SHP77 (cell line): ENCODE data around the gene CAPNS2.
"Not testable (repeated sequence)": the region's sequence is repeated elsewhere in the genome, so short reads cannot be mapped to it uniquely, and the experiment has no call there.

Experiments used
- DNase-seq, 2 experiments: peaks; one replicate each; lab custom pipeline; 2025; lab: John Stamatoyannopoulos, UW

The CAPNS2 gene

GRCh38 chr16:55568207-55568606 lies 1.7 kb downstream of the CAPNS2 start:
- no peak for DNase-seq

- DNase-seq, result no peak
Measured at GRCh38 chr16:55569025-55569424, 2.5 kb downstream of the CAPNS2 start.

GRCh38 chr16:55570159-55570558 lies 3.7 kb downstream of the CAPNS2 start:
- no peak for DNase-seq

- DNase-seq, result no peak
Measured at GRCh38 chr16:55571191-55571897, 4.9 kb downstream of the CAPNS2 start.

- DNase-seq, result no peak
Measured at GRCh38 chr16:55572439-55572838, 6.0 kb downstream of the CAPNS2 start.

- DNase-seq, result no peak
Measured at GRCh38 chr16:55574811-55575210, 8.3 kb downstream of the CAPNS2 start.

- DNase-seq, result no peak
Measured at GRCh38 chr16:55575496-55575895, 9.0 kb downstream of the CAPNS2 start.

GRCh38 chr16:55576384-55576783 lies 9.9 kb downstream of the CAPNS2 start:
- DNase-seq, result no peak

- DNase-seq, result no peak
Measured at GRCh38 chr16:55577887-55578286, 11.4 kb downstream of the CAPNS2 start.

- no peak for DNase-seq
Measured at GRCh38 chr16:55585631-55586030, 19.1 kb downstream of the CAPNS2 start.

GRCh38 chr16:55588799-55589198 lies 22.3 kb downstream of the CAPNS2 start:
- no peak for DNase-seq

- no peak for DNase-seq
Measured at GRCh38 chr16:55592306-55592705, 25.8 kb downstream of the CAPNS2 start.

GRCh38 chr16:55597928-55598327 lies 31.4 kb downstream of the CAPNS2 start:
- no peak for DNase-seq

- no peak for DNase-seq
Measured at GRCh38 chr16:55605754-55606336, 39.4 kb downstream of the CAPNS2 start.

GRCh38 chr16:55613613-55614335 lies 47.3 kb downstream of the CAPNS2 start:
- DNase-seq, result no peak

GRCh38 chr16:55615071-55615470 lies 48.6 kb downstream of the CAPNS2 start:
- no peak for DNase-seq

GRCh38 chr16:55615670-55616069 lies 49.2 kb downstream of the CAPNS2 start:
- DNase-seq, result not testable (repeated sequence)
